ENCODE data around the gene RSPRY1. TPM values are rescaled to one million over a fixed set of nuclear protein-coding genes. Genes with fewer than 3 reads are reported as not detected.

RSPRY1 gene
- polyA plus RNA-seq, 1 of the 3 experiments (the other 2 are of a cell fraction) = 16.6 TPM

DNA sequence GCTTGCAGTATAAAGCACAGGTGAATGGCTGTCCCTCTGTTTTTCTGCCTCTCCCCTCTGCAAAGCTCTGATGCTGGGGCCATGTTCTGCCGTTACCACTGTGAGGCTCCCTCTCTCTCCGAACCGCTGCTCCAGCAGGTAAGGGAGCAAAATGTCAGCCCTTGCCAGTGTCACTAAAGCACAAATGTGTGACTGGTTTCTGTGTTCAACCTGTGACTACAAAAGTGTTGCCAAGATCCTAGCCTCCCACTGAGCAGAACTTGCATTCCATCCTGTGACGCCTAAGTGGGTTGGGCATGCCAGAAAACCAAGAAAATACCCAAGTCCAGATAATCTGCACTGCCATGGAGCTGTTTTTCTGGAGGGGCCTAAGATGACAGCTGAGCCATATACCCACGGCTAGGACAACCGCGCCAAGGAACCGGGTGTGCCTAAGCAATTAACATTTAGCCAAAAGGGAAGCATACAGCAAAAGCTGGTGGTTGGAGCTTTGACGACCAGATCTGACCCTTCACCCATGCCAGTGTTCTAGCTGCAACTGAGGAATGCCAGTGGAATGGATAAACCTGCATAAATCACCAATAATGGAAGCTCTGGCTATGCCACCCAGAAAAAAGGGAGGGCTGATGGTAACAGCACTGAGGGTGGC lies 35.3 kb upstream of the RSPRY1 start:
- Histone ChIP-seq H3K9me3 (no peaks in the 10 kb centered on the region), H3K79me2 (ENCODE audit: insufficient read depth) (no peaks in the 10 kb centered on the region), H3K4me2 (no peak overlapping the region), H3F3A (replicated peaks; ENCODE audit: insufficient read depth) (peaks cover 6% of the 10 kb centered on the region), H3K27ac (ENCODE audit: low read depth in 2 of 2, low read length in 1 of 2) (no peak overlapping the region; a peak in 1 of 4 replicates), H3K4me3 (ENCODE audit: low read depth in 2 of 2, low read length in 1 of 2) (no peak overlapping the region), H3K9me2 (no peaks in the 10 kb centered on the region), H4K20me1 (ENCODE audit: insufficient read depth) (no peaks in the 10 kb centered on the region), H3K4me1 (ENCODE audit: control insufficient read depth in 1 of 2, insufficient read depth in 2 of 2, low read depth in 1 of 2, low read length in 1 of 2) (peaks cover 19 to 32% of the 10 kb centered on the region in 2 experiments; a peak in 3 of 4 replicates), H2AFZ (ENCODE audit: low read depth) (no peak overlapping the region), H3K27me3 (ENCODE audit: insufficient read depth) (no peaks in the 10 kb centered on the region), H3K9ac (no peak overlapping the region), H3K36me3 (replicated peaks in 1 of 2; ENCODE audit: control insufficient read depth in 1 of 2, insufficient read depth in 2 of 2, low read length in 1 of 2) (peaks cover 30 to 38% of the 10 kb centered on the region in 2 experiments)
- POLR2A ChIA-PET = no interaction called here
- WGBS (ENCODE audit: low lambda C conversion rate) = 92% methylated on average over 9 of the region's 9 CpGs
- no peak for DNase-seq
- CTCF ChIA-PET = interaction anchor here (0.6 to 4.6 kb wide), 6 partner anchors 9 to 249 kb away, joined by 3 to 21 read pairs (median 4); partner anchors contain the start of gene CPNE2
- TF ChIP-seq FOSL2 (IDR thresholded peaks at IDR 0.05; ENCODE audit: borderline replicate concordance, low read depth) (no peak), EP300 (IDR thresholded peaks at IDR 0.05; ENCODE audit: borderline replicate concordance in 1 of 2, low read depth in 1 of 2, low read length in 1 of 2) (no peak), USF1 (IDR thresholded peaks at IDR 0.05; ENCODE audit: borderline replicate concordance, low read depth) (no peak), CTCF (IDR thresholded peaks at IDR 0.05) (no peak), GABPA (IDR thresholded peaks at IDR 0.05; ENCODE audit: low read depth) (no peak)
- TF ChIP-seq, protein P1, sequence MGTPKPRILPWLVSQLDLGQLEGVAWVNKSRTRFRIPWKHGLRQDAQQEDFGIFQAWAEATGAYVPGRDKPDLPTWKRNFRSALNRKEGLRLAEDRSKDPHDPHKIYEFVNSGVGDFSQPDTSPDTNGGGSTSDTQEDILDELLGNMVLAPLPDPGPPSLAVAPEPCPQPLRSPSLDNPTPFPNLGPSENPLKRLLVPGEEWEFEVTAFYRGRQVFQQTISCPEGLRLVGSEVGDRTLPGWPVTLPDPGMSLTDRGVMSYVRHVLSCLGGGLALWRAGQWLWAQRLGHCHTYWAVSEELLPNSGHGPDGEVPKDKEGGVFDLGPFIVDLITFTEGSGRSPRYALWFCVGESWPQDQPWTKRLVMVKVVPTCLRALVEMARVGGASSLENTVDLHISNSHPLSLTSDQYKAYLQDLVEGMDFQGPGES (IDR thresholded peaks at IDR 0.05; ENCODE audit: low read depth, low read length) = no peak

GRCh38 chr16:57151369-57151768 lies 34.8 kb upstream of the RSPRY1 start:
- POLR2A ChIA-PET = no interaction called here
- peaks cover 6% of the 10 kb centered on the region for H3F3A ChIP-seq (replicated peaks; ENCODE audit: insufficient read depth)
- H3K4me1 ChIP-seq (ENCODE audit: control insufficient read depth in 1 of 2, insufficient read depth in 2 of 2, low read depth in 1 of 2, low read length in 1 of 2) = peaks cover 19 to 26% of the 10 kb centered on the region in 2 experiments; a peak in 3 of 4 replicates
- no peaks in the 10 kb centered on the region for H3K27me3 ChIP-seq (ENCODE audit: insufficient read depth)
- no peaks in the 10 kb centered on the region for H4K20me1 ChIP-seq (ENCODE audit: insufficient read depth)
- no peak for DNase-seq
- no peak overlapping the region for H3K4me3 ChIP-seq (ENCODE audit: low read depth in 2 of 2, low read length in 1 of 2)
- H3K9me2 ChIP-seq = no peaks in the 10 kb centered on the region
- no peak overlapping the region for H3K27ac ChIP-seq (ENCODE audit: low read depth in 2 of 2, low read length in 1 of 2)
- CTCF ChIA-PET = interaction anchor here (0.9 to 4.6 kb wide), 5 partner anchors 9 to 67 kb away, joined by 3 to 21 read pairs (median 4); no protein-coding TSS in a partner anchor
- TF ChIP-seq EP300 (IDR thresholded peaks at IDR 0.05; ENCODE audit: borderline replicate concordance in 1 of 2, low read depth in 1 of 2, low read length in 1 of 2) (no peak), TCF12 (IDR thresholded peaks at IDR 0.05) (no peak), RXRA (IDR thresholded peaks at IDR 0.05; ENCODE audit: borderline replicate concordance, low read depth) (no peak), FOSL2 (IDR thresholded peaks at IDR 0.05; ENCODE audit: borderline replicate concordance, low read depth) (no peak)
- TF ChIP-seq, protein P2, sequence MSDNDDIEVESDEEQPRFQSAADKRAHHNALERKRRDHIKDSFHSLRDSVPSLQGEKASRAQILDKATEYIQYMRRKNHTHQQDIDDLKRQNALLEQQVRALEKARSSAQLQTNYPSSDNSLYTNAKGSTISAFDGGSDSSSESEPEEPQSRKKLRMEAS (IDR thresholded peaks at IDR 0.05; ENCODE audit: low read depth) = no peak
- H3K79me2 ChIP-seq (ENCODE audit: insufficient read depth) = no peaks in the 10 kb centered on the region
- no peak overlapping the region for H3K4me2 ChIP-seq
- H3K36me3 ChIP-seq (replicated peaks in 1 of 2; ENCODE audit: control insufficient read depth in 1 of 2, insufficient read depth in 2 of 2, low read length in 1 of 2) = peaks cover 36 to 43% of the 10 kb centered on the region in 2 experiments
- H3K9ac ChIP-seq = no peak overlapping the region
- WGBS (ENCODE audit: low lambda C conversion rate) = 97% methylated on average over 2 of the region's 2 CpGs
- no peaks in the 10 kb centered on the region for H3K9me3 ChIP-seq
- H2AFZ ChIP-seq (ENCODE audit: low read depth) = no peak overlapping the region

Data from SK-N-SH (cell line).